Panc1 (cell line): ENCODE measurements around the gene FIS1. TPM values are rescaled to one million over a fixed set of nuclear protein-coding genes. Genes with fewer than 3 reads are reported as not detected.

Experiments used
- ATAC-seq: fragments of 200-7000 bp; cut with Tn5 transposase; 2 replicates; pipeline ENCODE4 v1.9.1; 2020; ENCODE audit warnings: mild to moderate bottlenecking, moderate library complexity
- BruUV-seq: library from RNA; stranded (reverse); fragments of 400-500 nt; replicated peaks from 2 replicates; lab custom pipeline; 2021; lab: Mats Ljungman, UMichigan
- CTCF ChIA-PET: fragments of 300-600 bp; sonication (Branson Sonifier 250); formaldehyde crosslinking; loops from one replicate; lab custom pipeline; 2022; ENCODE audit warnings: antibody characterized with exemption; lab: Charles Lee
- POLR2A ChIA-PET: fragments of 300-600 bp; sonication (Branson Sonifier 250); formaldehyde crosslinking; loops from one replicate; lab custom pipeline; 2022; ENCODE audit warnings: antibody characterized with exemption; lab: Charles Lee
- DNase-seq: peaks from one replicate; pipeline ENCODE4 v3.0.0-alpha.2; 2010; ENCODE audit warnings: low read depth, low spot score
- H3K27ac ChIP-seq: 2 replicates; pipeline ENCODE4 v1.5.1; 2011; ENCODE audit warnings: mild to moderate bottlenecking, low read length, inconsistent platforms
- H3K27me3 ChIP-seq: fragments of 200-500 bp; sonication (Bioruptor generic); 2 replicates; pipeline ENCODE4 v1.6.0; 2014; ENCODE audit warnings: low read length, inconsistent platforms; ENCODE audit not compliant: control insufficient read depth, insufficient read depth
- H3K36me3 ChIP-seq: fragments of 200-500 bp; sonication (Bioruptor generic); 2 replicates; pipeline ENCODE4 v1.5.1; 2014; ENCODE audit warnings: inconsistent platforms, mild to moderate bottlenecking, low read length, moderate library complexity; ENCODE audit not compliant: control insufficient read depth, insufficient read depth
- H3K4me1 ChIP-seq: 2 replicates; pipeline ENCODE4 v1.5.1; 2011; ENCODE audit warnings: inconsistent platforms, mild to moderate bottlenecking, low read length, moderate library complexity; ENCODE audit not compliant: control insufficient read depth, insufficient read depth
- H3K4me3 ChIP-seq, 2 experiments: 2 replicates each; pipeline ENCODE4 v1.5.1; 2011 to 2012; ENCODE audit warnings: low read depth in 2 of 2, low read length in 2 of 2, mild to moderate bottlenecking in 2 of 2, inconsistent platforms in 1 of 2, moderate library complexity in 1 of 2
- H3K9me3 ChIP-seq: fragments of 200-500 bp; sonication (Bioruptor generic); 2 replicates; pipeline ENCODE4 v1.5.1; 2014; ENCODE audit warnings: low read depth, mild to moderate bottlenecking, inconsistent platforms, low read length, moderate library complexity; ENCODE audit not compliant: control insufficient read depth, insufficient read depth
- CTCF ChIP-seq: fragments of 450-650 bp; IDR thresholded peaks from 2 replicates; pipeline ENCODE4 v1.5.1; 2017; ENCODE audit warnings: mild to moderate bottlenecking
- POLR2AphosphoS5 ChIP-seq: IDR thresholded peaks from 2 replicates; pipeline ENCODE4 v1.6.1; 2012; ENCODE audit warnings: mild to moderate bottlenecking, low read depth, low read length, moderate library complexity
- REST ChIP-seq, 2 experiments: IDR thresholded peaks; 2 replicates each; pipeline ENCODE4 v1.6.1; 2011 to 2012; ENCODE audit warnings: low read depth in 2 of 2, control low read depth in 1 of 2, low read length in 1 of 2, mild to moderate bottlenecking in 1 of 2, moderate library complexity in 1 of 2; ENCODE audit not compliant: insufficient read depth in 1 of 2
- SIN3A ChIP-seq: IDR thresholded peaks from 2 replicates; pipeline ENCODE4 v1.6.1; 2012; ENCODE audit warnings: low read depth, mild to moderate bottlenecking, low read length, moderate library complexity, borderline replicate concordance; ENCODE audit not compliant: insufficient read depth
- TCF7L2 ChIP-seq: IDR thresholded peaks from 2 replicates; pipeline ENCODE4 v1.6.1; 2011; ENCODE audit warnings: mild to moderate bottlenecking, low read depth, low read length, inconsistent platforms
- in situ Hi-C: cut with HindIII; loops from 2 replicates; pipeline ENCODE4 v1.10.0; 2016; ENCODE audit warnings: low sequenced_read_pairs, low pct_unique_long_range_greater_than_20kb
- intact Hi-C: fragments of 100-400 bp; cut with micrococcal nuclease; formaldehyde crosslinking; loops from one replicate; pipeline ENCODE4 v1.10.0; 2022; ENCODE audit not compliant: unreplicated experiment
- total RNA-seq: library from RNA; stranded (reverse); gene quantifications from one replicate; pipeline ENCODE4 v1.2.1, GENCODE V29; 2021; ENCODE audit not compliant: unreplicated experiment

FIS1 gene
- total RNA-seq, 1 experiment from 2014 or later, result 110 TPM

- ATAC-seq (no peak), DNase-seq (no peak)
- no peaks in the 10 kb centered on the region; the same call in 1 of the 2 replicates for H3K36me3 ChIP-seq
- peaks cover 6% of the 10 kb centered on the region for H3K4me1 ChIP-seq
- no peaks in the 10 kb centered on the region for H3K27me3 ChIP-seq
- no peak overlapping the region for H3K27ac ChIP-seq
- ChIA-PET CTCF (interaction anchor here (0.7 kb wide), 1 partner anchor 12 kb away, joined by 3 read pairs; no protein-coding TSS in a partner anchor), POLR2A (interaction anchor here (0.8 kb wide), 1 partner anchor 23 kb away, joined by 11 read pairs; no protein-coding TSS in a partner anchor)
- no TSS peak for BruUV-seq
- H3K4me3 ChIP-seq, result no peak overlapping the region
- in situ Hi-C loops, result no loop called here
- intact Hi-C loops, result no loop called here
- no peaks in the 10 kb centered on the region for H3K9me3 ChIP-seq
- TF ChIP-seq SIN3A (no peak), TCF7L2 (no peak), REST (IDR thresholded peaks at IDR 0.05; ENCODE audit: insufficient read depth in 1 of 2, low read depth in 2 of 2, low read length in 1 of 2) (no peak), CTCF (no peak), POLR2AphosphoS5 (no peak)
Observed at GRCh38 chr7:101220295-101220694, 24.6 kb downstream of the FIS1 start.

GRCh38 chr7:101218236-101219125 is 26.4 kb downstream of the FIS1 start:
- H3K27ac ChIP-seq, result peak overlapping the region; percentile 95
- TSS peak; percentile 88 for BruUV-seq
- peak; percentile 11 for ATAC-seq
- ChIA-PET CTCF (interaction anchor here (1.2 to 1.7 kb wide), 2 partner anchors 26 to 74 kb away, joined by 8 to 9 read pairs; partner anchors contain the start of gene FIS1), POLR2A (interaction anchor here (0.6 to 1.5 kb wide), 9 partner anchors 13 to 315 kb away, joined by 3 to 7 read pairs (median 4); no protein-coding TSS in a partner anchor)
- intact Hi-C loops (no loop called here), in situ Hi-C loops (no loop called here)
- H3K4me1 ChIP-seq, result peaks cover 13% of the 10 kb centered on the region
- H3K4me3 ChIP-seq, result peak overlapping the region; percentile 85 to 97
- H3K36me3 ChIP-seq, result no peaks in the 10 kb centered on the region; the same call in 1 of the 2 replicates
- no peaks in the 10 kb centered on the region for H3K27me3 ChIP-seq
- DNase-seq, result no peak
- H3K9me3 ChIP-seq, result no peaks in the 10 kb centered on the region
- TF ChIP-seq CTCF, result no peak
- TF ChIP-seq TCF7L2, result no peak
- TF ChIP-seq SIN3A, result no peak
- TF ChIP-seq REST (IDR thresholded peaks at IDR 0.05; ENCODE audit: insufficient read depth in 1 of 2, low read depth in 2 of 2, low read length in 1 of 2), result no peak
- no peak; the same call in 1 of the 2 replicates for TF ChIP-seq POLR2AphosphoS5
